ENCODE data around the gene DACH2. TPM values are rescaled to one million over a fixed set of nuclear protein-coding genes. Genes with fewer than 3 reads are reported as not detected.

DACH2 gene
- polyA plus RNA-seq, 1 of the 3 experiments (the other 2 are of a cell fraction) = not detected

GRCh38 chrX:86421771-86422170, 273.5 kb downstream of the DACH2 start:
- Histone ChIP-seq H2AFZ (ENCODE audit: low read depth) (no peak overlapping the region), H3K36me3 (replicated peaks in 1 of 2; ENCODE audit: control insufficient read depth in 1 of 2, insufficient read depth in 2 of 2, low read length in 1 of 2) (no peaks in the 10 kb centered on the region), H3K9me2 (no peaks in the 10 kb centered on the region), H3K9me3 (no peaks in the 10 kb centered on the region), H4K20me1 (ENCODE audit: insufficient read depth) (no peaks in the 10 kb centered on the region), H3K9ac (no peak overlapping the region), H3K79me2 (ENCODE audit: insufficient read depth) (no peaks in the 10 kb centered on the region), H3K4me1 (ENCODE audit: control insufficient read depth in 1 of 2, insufficient read depth in 2 of 2, low read depth in 1 of 2, low read length in 1 of 2) (no peaks in the 10 kb centered on the region), H3K4me3 (ENCODE audit: low read depth in 2 of 2, low read length in 1 of 2) (no peak overlapping the region), H3K27me3 (ENCODE audit: insufficient read depth) (no peaks in the 10 kb centered on the region), H3K27ac (ENCODE audit: low read depth in 2 of 2, low read length in 1 of 2) (no peak overlapping the region), H3F3A (replicated peaks; ENCODE audit: insufficient read depth) (no peaks in the 10 kb centered on the region), H3K4me2 (no peak overlapping the region)
- TF ChIP-seq, protein P1, sequence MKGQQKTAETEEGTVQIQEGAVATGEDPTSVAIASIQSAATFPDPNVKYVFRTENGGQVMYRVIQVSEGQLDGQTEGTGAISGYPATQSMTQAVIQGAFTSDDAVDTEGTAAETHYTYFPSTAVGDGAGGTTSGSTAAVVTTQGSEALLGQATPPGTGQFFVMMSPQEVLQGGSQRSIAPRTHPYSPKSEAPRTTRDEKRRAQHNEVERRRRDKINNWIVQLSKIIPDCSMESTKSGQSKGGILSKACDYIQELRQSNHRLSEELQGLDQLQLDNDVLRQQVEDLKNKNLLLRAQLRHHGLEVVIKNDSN (IDR thresholded peaks at IDR 0.05; ENCODE audit: borderline replicate concordance, low read depth) = no peak
- TF ChIP-seq, protein P2, sequence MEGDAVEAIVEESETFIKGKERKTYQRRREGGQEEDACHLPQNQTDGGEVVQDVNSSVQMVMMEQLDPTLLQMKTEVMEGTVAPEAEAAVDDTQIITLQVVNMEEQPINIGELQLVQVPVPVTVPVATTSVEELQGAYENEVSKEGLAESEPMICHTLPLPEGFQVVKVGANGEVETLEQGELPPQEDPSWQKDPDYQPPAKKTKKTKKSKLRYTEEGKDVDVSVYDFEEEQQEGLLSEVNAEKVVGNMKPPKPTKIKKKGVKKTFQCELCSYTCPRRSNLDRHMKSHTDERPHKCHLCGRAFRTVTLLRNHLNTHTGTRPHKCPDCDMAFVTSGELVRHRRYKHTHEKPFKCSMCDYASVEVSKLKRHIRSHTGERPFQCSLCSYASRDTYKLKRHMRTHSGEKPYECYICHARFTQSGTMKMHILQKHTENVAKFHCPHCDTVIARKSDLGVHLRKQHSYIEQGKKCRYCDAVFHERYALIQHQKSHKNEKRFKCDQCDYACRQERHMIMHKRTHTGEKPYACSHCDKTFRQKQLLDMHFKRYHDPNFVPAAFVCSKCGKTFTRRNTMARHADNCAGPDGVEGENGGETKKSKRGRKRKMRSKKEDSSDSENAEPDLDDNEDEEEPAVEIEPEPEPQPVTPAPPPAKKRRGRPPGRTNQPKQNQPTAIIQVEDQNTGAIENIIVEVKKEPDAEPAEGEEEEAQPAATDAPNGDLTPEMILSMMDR (IDR thresholded peaks at IDR 0.05) = no peak
- TF ChIP-seq TEAD4 (IDR thresholded peaks at IDR 0.05; ENCODE audit: borderline replicate concordance, insufficient read depth) (no peak), TCF12 (IDR thresholded peaks at IDR 0.05) (no peak), GATA2 (CRISPR knock-in tag; IDR thresholded peaks at IDR 0.05) (no peak), SIN3A (IDR thresholded peaks at IDR 0.05; ENCODE audit: borderline replicate concordance, low read depth, low read length) (no peak), YY1 (IDR thresholded peaks at IDR 0.05; ENCODE audit: low read depth) (no peak), SMC3 (IDR thresholded peaks at IDR 0.05; ENCODE audit: low read depth, low read length) (no peak), JUND (IDR thresholded peaks at IDR 0.05) (no peak), FOXM1 (IDR thresholded peaks at IDR 0.05; ENCODE audit: low read depth) (no peak), FOSL2 (IDR thresholded peaks at IDR 0.05; ENCODE audit: borderline replicate concordance, low read depth) (no peak), CHD2 (IDR thresholded peaks at IDR 0.05; ENCODE audit: low read length, partially characterized antibody) (no peak), MXI1 (IDR thresholded peaks at IDR 0.05; ENCODE audit: low read depth, low read length) (no peak), ZBTB33 (IDR thresholded peaks at IDR 0.05; ENCODE audit: borderline replicate concordance, low read depth) (no peak), IRF3 (IDR thresholded peaks at IDR 0.05; ENCODE audit: low read depth, low read length) (no peak), RFX5 (IDR thresholded peaks at IDR 0.05; ENCODE audit: low read length) (no peak), NFIC (IDR thresholded peaks at IDR 0.05; ENCODE audit: borderline replicate concordance) (no peak)
- TF ChIP-seq, protein P3, sequence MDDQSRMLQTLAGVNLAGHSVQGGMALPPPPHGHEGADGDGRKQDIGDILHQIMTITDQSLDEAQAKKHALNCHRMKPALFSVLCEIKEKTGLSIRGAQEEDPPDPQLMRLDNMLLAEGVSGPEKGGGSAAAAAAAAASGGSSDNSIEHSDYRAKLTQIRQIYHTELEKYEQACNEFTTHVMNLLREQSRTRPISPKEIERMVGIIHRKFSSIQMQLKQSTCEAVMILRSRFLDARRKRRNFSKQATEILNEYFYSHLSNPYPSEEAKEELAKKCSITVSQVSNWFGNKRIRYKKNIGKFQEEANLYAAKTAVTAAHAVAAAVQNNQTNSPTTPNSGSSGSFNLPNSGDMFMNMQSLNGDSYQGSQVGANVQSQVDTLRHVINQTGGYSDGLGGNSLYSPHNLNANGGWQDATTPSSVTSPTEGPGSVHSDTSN (IDR thresholded peaks at IDR 0.05) = no peak
- no peak for DNase-seq
- CTCF ChIA-PET = no interaction called here
- POLR2A ChIA-PET = no interaction called here
- 6% methylated on average over 1 of the region's 1 CpG for WGBS (ENCODE audit: low lambda C conversion rate)
